H1 (cell line): ENCODE results near the gene SSRP1. TPM values are rescaled to one million over a fixed set of nuclear protein-coding genes. Genes with fewer than 3 reads are reported as not detected.
A peak's percentile ranks its signal among the peaks of the same experiment; 100 is the strongest.

Experiments
- CTCF ChIA-PET: fragments of 300-600 bp; sonication (Branson Sonifier 250); formaldehyde crosslinking; loops from one replicate; lab custom pipeline; 2021; ENCODE audit not compliant: partially characterized antibody; lab: Charles Lee
- POLR2A ChIA-PET: fragments of 300-600 bp; sonication (Branson Sonifier 250); formaldehyde crosslinking; loops from one replicate; lab custom pipeline; 2021; ENCODE audit warnings: inconsistent platforms; ENCODE audit not compliant: partially characterized antibody; lab: Charles Lee
- DNase-seq, 2 experiments: peaks; one replicate each; pipeline versions ENCODE4 v3.0.0 to v3.0.0-alpha.2; 2010 to 2022; ENCODE audit warnings: low spot score in 2 of 2, low read depth in 1 of 2, mixed read lengths in 1 of 2
- FAIRE-seq: peaks from 2 replicates; lab custom pipeline; 2011; peaks lifted over from hg19 to GRCh38; lab: Jason Lieb, UNC
- H2AFZ ChIP-seq: 2 replicates; pipeline ENCODE4 v1.8.1; 2012; ENCODE audit warnings: low read length, inconsistent platforms
- H2AK5ac ChIP-seq: 2 replicates; pipeline ENCODE4 v1.6.1; 2013; ENCODE audit warnings: low read depth, low read length
- H2BK120ac ChIP-seq: replicated peaks from 2 replicates; pipeline ENCODE3; 2013; ENCODE audit warnings: low read depth, low read length, inconsistent platforms
- H2BK12ac ChIP-seq: 2 replicates; pipeline ENCODE4 v1.6.1; 2013; ENCODE audit warnings: low read depth, low read length
- H2BK15ac ChIP-seq: 2 replicates; pipeline ENCODE4 v1.6.1; 2013; ENCODE audit warnings: low read length
- H2BK20ac ChIP-seq: 2 replicates; pipeline ENCODE4 v1.6.1; 2013; ENCODE audit warnings: low read length
- H2BK5ac ChIP-seq: 2 replicates; pipeline ENCODE4 v1.6.1; 2013; ENCODE audit warnings: low read depth, low read length
- H3K14ac ChIP-seq: 2 replicates; pipeline ENCODE4 v1.6.1; 2013; ENCODE audit warnings: inconsistent platforms; ENCODE audit not compliant: insufficient read length
- H3K18ac ChIP-seq: 2 replicates; pipeline ENCODE4 v1.6.1; 2013; ENCODE audit warnings: low read length; ENCODE audit errors: extremely low read depth
- H3K23ac ChIP-seq: 2 replicates; pipeline ENCODE4 v1.6.1; 2013; ENCODE audit warnings: inconsistent platforms; ENCODE audit not compliant: insufficient read length
- H3K23me2 ChIP-seq: 2 replicates; pipeline ENCODE4 v1.6.1; 2013; ENCODE audit warnings: low read depth, low read length
- H3K27ac ChIP-seq: 2 replicates; pipeline ENCODE4 v1.6.1; 2011; ENCODE audit warnings: low read depth, low read length, inconsistent platforms
- H3K27me3 ChIP-seq, 4 experiments: replicated peaks in 1 of 4; 1 replicate in 1 of 4; 2 replicates in 3 of 4; pipeline versions ENCODE4 v1.6.1 to v1.8.1; 2011 to 2013; ENCODE audit warnings: low read length in 3 of 4, mild to moderate bottlenecking in 3 of 4, inconsistent platforms in 2 of 4, mixed read lengths in 2 of 4, moderate library complexity in 1 of 4; ENCODE audit not compliant: control insufficient read depth in 3 of 4, insufficient read depth in 3 of 4; ENCODE audit errors: extremely low read depth in 1 of 4
- H3K36me3 ChIP-seq, 4 experiments: 2 replicates each; pipeline versions ENCODE4 v1.6.1 to v1.8.1; 2011 to 2013; ENCODE audit warnings: mild to moderate bottlenecking in 4 of 4, low read length in 3 of 4, moderate library complexity in 2 of 4, control low read depth in 1 of 4, inconsistent platforms in 1 of 4; ENCODE audit not compliant: insufficient read depth in 4 of 4, control insufficient read depth in 2 of 4
- H3K4ac ChIP-seq: replicated peaks from 2 replicates; pipeline ENCODE3; 2013; ENCODE audit warnings: low read length, low read depth, mixed read lengths, inconsistent platforms; ENCODE audit not compliant: insufficient read length
- H3K4me1 ChIP-seq, 4 experiments: replicated peaks in 1 of 4; 1 replicate in 1 of 4; 2 replicates in 3 of 4; pipeline versions ENCODE4 v1.6.1 to v1.8.1; 2011 to 2013; ENCODE audit warnings: low read length in 3 of 4, inconsistent platforms in 2 of 4, mixed read lengths in 1 of 4; ENCODE audit not compliant: insufficient read depth in 4 of 4, control insufficient read depth in 3 of 4
- H3K4me2 ChIP-seq, 2 experiments: 2 replicates each; pipeline versions ENCODE4 v1.6.1 to v1.8.1; 2011 to 2013; ENCODE audit warnings: low read depth in 2 of 2, low read length in 2 of 2, control low read depth in 1 of 2, inconsistent platforms in 1 of 2, mild to moderate bottlenecking in 1 of 2; ENCODE audit not compliant: insufficient read depth in 1 of 2
- H3K4me3 ChIP-seq, 4 experiments: fragments of 200-600, 300-600 bp in 1 of 4; sonication (generic), shearing (Covaris generic), sonication (Bioruptor Twin) in 1 of 4; 2 replicates each; pipeline versions ENCODE4 v1.5.1 to v1.8.1; 2011 to 2016; ENCODE audit warnings: low read length in 4 of 4, low read depth in 3 of 4, control low read depth in 2 of 4, inconsistent platforms in 2 of 4, mild to moderate bottlenecking in 2 of 4, mixed read lengths in 1 of 4, moderate library complexity in 1 of 4; ENCODE audit not compliant: insufficient read depth in 2 of 4; ENCODE audit errors: extremely low read depth in 1 of 4
- H3K56ac ChIP-seq: replicated peaks from 2 replicates; pipeline ENCODE3; 2013; ENCODE audit warnings: low read depth, mild to moderate bottlenecking, mixed read lengths, low read length, inconsistent platforms; ENCODE audit not compliant: insufficient read length
- H3K79me1 ChIP-seq: 2 replicates; pipeline ENCODE4 v1.6.1; 2013; ENCODE audit warnings: low read depth, low read length, control low read depth
- H3K79me2 ChIP-seq, 2 experiments: 2 replicates each; pipeline versions ENCODE4 v1.6.1 to v1.8.1; 2012 to 2013; ENCODE audit warnings: low read length in 2 of 2, mild to moderate bottlenecking in 2 of 2, inconsistent platforms in 1 of 2; ENCODE audit not compliant: insufficient read depth in 2 of 2, control insufficient read depth in 1 of 2
- H3K9ac ChIP-seq, 4 experiments: replicated peaks in 1 of 4; 1 replicate in 1 of 4; 2 replicates in 3 of 4; pipeline versions ENCODE4 v1.6.1 to v1.8.1; 2011 to 2013; ENCODE audit warnings: low read depth in 3 of 4, low read length in 3 of 4, control low read depth in 2 of 4, mild to moderate bottlenecking in 2 of 4, moderate library complexity in 2 of 4, inconsistent platforms in 1 of 4; ENCODE audit errors: extremely low read depth in 1 of 4
- H3K9me3 ChIP-seq, 2 experiments: 2 replicates each; pipeline versions ENCODE4 v1.6.1 to v1.8.1; 2012 to 2013; ENCODE audit warnings: mild to moderate bottlenecking in 2 of 2, moderate library complexity in 2 of 2, control low read depth in 1 of 2, inconsistent platforms in 1 of 2, low read depth in 1 of 2, low read length in 1 of 2, mixed read lengths in 1 of 2; ENCODE audit not compliant: insufficient read depth in 2 of 2
- H4K20me1 ChIP-seq, 2 experiments: replicated peaks in 1 of 2; 2 replicates each; pipeline versions ENCODE3 to v1.8.1; 2011 to 2013; ENCODE audit warnings: inconsistent platforms in 2 of 2, low read length in 2 of 2, mild to moderate bottlenecking in 1 of 2; ENCODE audit not compliant: insufficient read depth in 2 of 2, control insufficient read depth in 1 of 2
- H4K5ac ChIP-seq: 2 replicates; pipeline ENCODE4 v1.6.1; 2013; ENCODE audit warnings: low read length, low read depth, mixed read lengths, inconsistent platforms; ENCODE audit not compliant: insufficient read length
- H4K8ac ChIP-seq: 2 replicates; pipeline ENCODE4 v1.8.0; 2013; ENCODE audit warnings: mild to moderate bottlenecking, moderate library complexity, low read length, inconsistent platforms; ENCODE audit not compliant: insufficient read depth; ENCODE audit errors: extremely low read depth
- H4K91ac ChIP-seq: replicated peaks from 2 replicates; pipeline ENCODE3; 2013; ENCODE audit warnings: low read length, mixed read lengths, inconsistent platforms; ENCODE audit not compliant: insufficient read length
- BCL11A ChIP-seq, 2 experiments: IDR thresholded peaks; one replicate each; pipeline ENCODE4 v1.6.1; 2011; ENCODE audit warnings: low read depth in 2 of 2, low read length in 2 of 2, mild to moderate bottlenecking in 2 of 2
- CREB1 ChIP-seq: IDR thresholded peaks from 2 replicates; pipeline ENCODE4 v1.6.1; 2012; ENCODE audit warnings: inconsistent platforms
- EGR1 ChIP-seq: IDR thresholded peaks from 2 replicates; pipeline ENCODE4 v1.6.1; 2011; ENCODE audit warnings: low read depth, low read length, borderline replicate concordance
- JUN ChIP-seq: IDR thresholded peaks from 2 replicates; pipeline ENCODE4 v1.6.1; 2011; ENCODE audit warnings: low read depth, mild to moderate bottlenecking, improper control_type of control experiment, low read length
- JUND ChIP-seq: IDR thresholded peaks from 2 replicates; pipeline ENCODE4 v1.6.1; 2011; ENCODE audit warnings: mild to moderate bottlenecking, improper control_type of control experiment, low read length
- RXRA ChIP-seq: IDR thresholded peaks from 2 replicates; pipeline ENCODE4 v1.6.1; 2011; ENCODE audit warnings: low read depth, mild to moderate bottlenecking, low read length, moderate library complexity; ENCODE audit not compliant: insufficient read depth
- SIN3A ChIP-seq, 2 experiments: IDR thresholded peaks in 1 of 2; conservative IDR thresholded peaks in 1 of 2; 2 replicates each; pipeline ENCODE4 v1.6.1; 2011 to 2012; ENCODE audit warnings: low read length in 2 of 2, improper control_type of control experiment in 1 of 2, low read depth in 1 of 2, mild to moderate bottlenecking in 1 of 2
- SP4 ChIP-seq: IDR thresholded peaks from 2 replicates; pipeline ENCODE4 v1.6.1; 2012; ENCODE audit warnings: low read length, inconsistent platforms
- TAF7 ChIP-seq: optimal IDR thresholded peaks from 2 replicates; pipeline ENCODE3; 2011; ENCODE audit warnings: low read depth, mild to moderate bottlenecking, inconsistent platforms, low read length, moderate library complexity, borderline replicate concordance
- TBP ChIP-seq: IDR thresholded peaks from 2 replicates; pipeline ENCODE4 v1.6.1; 2011; ENCODE audit warnings: low read depth, low read length, improper control_type of control experiment
- YY1 ChIP-seq: IDR thresholded peaks from 2 replicates; pipeline ENCODE4 v1.6.1; 2011; ENCODE audit warnings: low read depth, mild to moderate bottlenecking, low read length
- WGBS, 2 experiments: shearing (Covaris generic) in 1 of 2; methylation state at CpG; one replicate each; pipeline versions ENCODE4 v1.1.6 to v1.1.7; 2013 to 2015; ENCODE audit warnings: low lambda C conversion rate in 2 of 2, mixed read lengths in 2 of 2, inconsistent platforms in 1 of 2, low coverage in 1 of 2, missing lambda C conversion rate in 1 of 2; ENCODE audit not compliant: insufficient replicate concordance in 2 of 2, insufficient coverage in 1 of 2, insufficient read length in 1 of 2; ENCODE audit errors: extremely low coverage in 1 of 2, missing lambda C conversion rate in 1 of 2; 5-methylcytosine and 5-hydroxymethylcytosine counted together
- polyA plus RNA-seq, 7 experiments: library from polyadenylated mRNA; depleted of rRNA in 3 of 7; stranded (reverse) in 5 of 7; unstranded in 2 of 7; fragments of >200 nt in 5 of 7; fragments of 200-250 nt in 2 of 7; gene quantifications; 1 replicate in 5 of 7; 2 replicates in 1 of 7; 4 replicates in 1 of 7; pipeline versions ENCODE4 v1.2.1 to v1.2.3, GENCODE V29; 2011 to 2013; ENCODE audit warnings: missing spikeins in 2 of 7, mixed read lengths in 2 of 7
- total RNA-seq: library from RNA; stranded (reverse); fragmentation: NEBNext Ultra II Directional; extraction: Animal tissue kit (Norgen Biotek cat#: 25700); gene quantifications from 2 replicates; pipeline ENCODE4 v1.2.1, GENCODE V29; 2021

SSRP1 gene
- total and polyA plus RNA-seq, 2 of the 8 experiments (the other 6 are each of a cell fraction or from before 2014, with no cell fraction given): 259 to 281 TPM

DNA sequence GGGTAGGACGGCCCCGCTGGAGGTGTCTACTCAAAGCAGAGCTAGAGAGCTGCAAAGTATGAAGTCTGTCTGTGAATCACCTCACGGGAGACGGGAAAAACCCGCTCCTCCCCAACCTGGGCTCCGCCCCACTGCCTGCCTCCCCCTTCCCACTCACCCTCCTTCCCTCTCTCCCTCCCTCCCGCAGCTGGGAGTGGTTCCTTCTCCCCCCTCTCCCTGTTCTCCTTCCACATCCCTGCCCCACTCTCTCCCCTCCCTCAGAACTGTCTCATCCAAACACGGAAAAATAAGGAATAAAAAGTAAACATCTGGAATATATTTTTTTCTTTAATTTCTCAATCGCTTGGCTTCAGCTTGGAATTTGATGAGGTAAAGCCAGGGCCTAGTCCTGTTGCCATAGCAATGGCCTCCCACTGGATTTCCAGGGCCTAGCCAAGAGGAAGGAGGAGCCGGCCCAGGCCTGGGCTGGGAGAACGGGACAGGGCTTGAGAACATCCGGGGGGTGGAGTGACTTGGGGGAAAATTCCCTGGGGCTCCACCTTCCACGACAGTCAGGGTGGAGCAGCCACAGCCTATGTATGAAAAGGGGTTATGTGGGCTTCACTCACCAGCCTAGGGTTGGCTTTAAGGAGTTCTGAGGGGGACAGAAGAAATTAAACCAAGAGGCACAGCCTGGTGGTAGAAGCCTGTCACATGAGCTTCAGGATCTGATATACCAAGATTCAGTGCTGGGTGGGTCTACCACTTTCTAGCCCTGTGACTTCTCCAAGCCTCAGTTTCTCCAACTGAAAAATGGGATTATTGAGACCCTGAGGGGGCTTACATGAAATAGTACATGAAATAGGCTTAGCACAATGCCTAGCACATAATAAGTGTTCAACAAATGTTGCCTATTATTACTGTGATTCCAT, 13.2 kb downstream of the SSRP1 start:
- H2AFZ ChIP-seq: no peak overlapping the region
- H4K5ac ChIP-seq: no peak overlapping the region
- no peaks in the 10 kb centered on the region for H3K27me3 ChIP-seq
- no peak overlapping the region for H3K56ac ChIP-seq
- H3K23me2 ChIP-seq: peaks cover 17% of the 10 kb centered on the region
- H4K8ac ChIP-seq: no peak overlapping the region
- no peak overlapping the region for H2BK15ac ChIP-seq
- ChIA-PET CTCF (interaction anchor here (0.8 to 2.6 kb wide), 8 partner anchors 11 to 133 kb away, joined by 3 to 15 read pairs (median 4); no protein-coding TSS in a partner anchor), POLR2A (interaction anchor here (0.9 to 45.7 kb wide), 9 partner anchors 2 to 215 kb away, joined by 3 to 1279 read pairs (median 4); partner anchors contain the start of genes P2RX3, SSRP1 and TNKS1BP1)
- H3K79me1 ChIP-seq: peaks cover 21% of the 10 kb centered on the region
- 35% methylated on average over 7 of the region's 13 CpGs; no CpG with 5 or more reads in 1 of the 2 experiments for WGBS, 2 experiments
- FAIRE-seq (no peak), DNase-seq (peak in 1 of 2 experiments; percentile 62)
- H3K4me3 ChIP-seq: peak overlapping the region in 3 of 4 experiments; percentile 85 to 90 (median 90); a peak in 4 of 8 replicates
- H2BK5ac ChIP-seq: peak overlapping the region; percentile 52; the same call in 1 of the 2 replicates
- H2BK120ac ChIP-seq: no peak overlapping the region
- no peak overlapping the region for H2BK20ac ChIP-seq
- no peak overlapping the region for H3K23ac ChIP-seq
- no peak overlapping the region for H3K14ac ChIP-seq
- H3K79me2 ChIP-seq: peaks cover 8 to 43% of the 10 kb centered on the region in 2 experiments
- 0 out of 2 replicates have a peak overlapping the region, but pooled peaks have one; percentile 25 for H2AK5ac ChIP-seq
- peaks cover 3 to 8% of the 10 kb centered on the region in 2 experiments for H4K20me1 ChIP-seq
- peaks cover 14 to 52% (median 38%) of the 10 kb centered on the region in 4 experiments for H3K36me3 ChIP-seq
- H3K9ac ChIP-seq: peak overlapping the region in 1 of 4 experiments; percentile 8; a peak in 2 of 7 replicates
- H4K91ac ChIP-seq: no peak overlapping the region
- no peaks in the 10 kb centered on the region for H3K9me3 ChIP-seq
- H3K27ac ChIP-seq: no peak overlapping the region
- peak overlapping the region; percentile 74 to 78 for H3K4me2 ChIP-seq
- peak overlapping the region; percentile 62; the same call in 1 of the 2 replicates for H3K18ac ChIP-seq
- no peak overlapping the region for H2BK12ac ChIP-seq
- H3K4me1 ChIP-seq: peaks cover 0 to 24% (median 21%) of the 10 kb centered on the region in 4 experiments; a peak in 6 of 7 replicates
- no peak overlapping the region for H3K4ac ChIP-seq
- TF ChIP-seq TAF7 (no peak), RXRA (no peak), SIN3A (conservative IDR thresholded peaks at IDR 0.05 in 1 of 2, IDR thresholded peaks at IDR 0.05 in 1 of 2; ENCODE audit: low read depth in 1 of 2, low read length in 2 of 2) (0 out of 4 replicates have a peak, but pooled peaks of 1 of the 2 experiments have one; percentile 43), YY1 (no peak), JUN (no peak), BCL11A (IDR thresholded peaks at IDR 0.05; ENCODE audit: low read depth in 2 of 2, low read length in 2 of 2) (no peak), EGR1 (no peak), SP4 (no peak), TBP (no peak), CREB1 (0 out of 2 replicates have a peak, but pooled peaks have one; percentile 14), JUND (no peak)
